GM23248 (cell line): Measurements from ENCODE around the gene SIAE.

Experiments used
- EZH2 ChIP-seq: fragments of 200-600 bp; sonication (generic); IDR thresholded peaks from 2 replicates; pipeline ENCODE4 v1.6.1; 2018; ENCODE audit warnings: antibody characterized with exemption, mild to moderate bottlenecking; ENCODE audit not compliant: insufficient read depth, poor library complexity, severe bottlenecking
- EZH2phosphoT487 ChIP-seq: fragments of 200-600 bp; sonication (generic); IDR thresholded peaks from 2 replicates; pipeline ENCODE4 v1.6.1; 2018; ENCODE audit warnings: antibody characterized with exemption, moderate library complexity, mild to moderate bottlenecking, low read depth; ENCODE audit not compliant: insufficient read depth

- no peak for TF ChIP-seq EZH2
- TF ChIP-seq EZH2phosphoT487: no peak
Measured at GRCh38 chr11:124669193-124669592, 4.3 kb downstream of the SIAE start.
